HL-60/S4 (cell line): ENCODE measurements around the gene AUTS2.

ENCODE experiments used
- in situ Hi-C: fragments of 300-500 bp; cut with MboI; formaldehyde crosslinking; loops from 2 replicates; pipeline ENCODE4 v1.14.3; 2022; ENCODE audit warnings: low sequenced_read_pairs

The AUTS2 gene

DNA sequence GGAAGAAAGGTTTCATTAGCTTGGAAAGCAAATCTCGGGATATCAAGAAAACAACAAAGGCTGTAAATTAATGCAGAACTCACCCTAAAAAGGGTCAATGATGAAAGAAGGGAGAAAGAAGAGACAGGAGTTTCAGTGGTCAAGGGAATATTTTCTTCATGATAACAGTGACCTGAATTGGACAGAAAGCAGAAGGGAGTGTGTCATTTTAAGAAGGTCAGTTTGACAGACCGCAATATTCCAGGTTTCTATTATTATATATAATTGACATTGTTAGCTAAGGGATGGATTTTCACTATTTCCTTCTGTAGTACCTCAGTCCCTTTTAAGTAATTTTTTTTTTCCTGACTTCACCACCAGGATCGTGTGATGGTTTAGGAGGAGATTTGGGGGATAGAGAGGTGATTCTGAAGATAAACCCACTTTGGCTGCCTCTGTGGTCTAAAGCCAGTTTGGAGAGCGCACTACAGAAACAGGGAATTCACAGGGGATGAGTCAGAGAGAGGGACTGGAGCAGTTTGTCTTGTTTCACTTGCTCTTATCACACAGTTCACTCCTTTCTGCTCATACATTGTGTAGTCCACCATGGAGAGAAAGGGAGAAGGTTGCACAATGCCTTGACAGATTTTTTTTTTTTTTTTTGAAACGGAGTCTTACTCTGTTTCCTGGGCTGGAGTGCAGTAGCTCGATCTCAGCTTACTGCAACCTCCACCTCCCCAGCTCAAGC is 417.9 kb downstream of the AUTS2 start:
- in situ Hi-C loops: no loop called here

DNA sequence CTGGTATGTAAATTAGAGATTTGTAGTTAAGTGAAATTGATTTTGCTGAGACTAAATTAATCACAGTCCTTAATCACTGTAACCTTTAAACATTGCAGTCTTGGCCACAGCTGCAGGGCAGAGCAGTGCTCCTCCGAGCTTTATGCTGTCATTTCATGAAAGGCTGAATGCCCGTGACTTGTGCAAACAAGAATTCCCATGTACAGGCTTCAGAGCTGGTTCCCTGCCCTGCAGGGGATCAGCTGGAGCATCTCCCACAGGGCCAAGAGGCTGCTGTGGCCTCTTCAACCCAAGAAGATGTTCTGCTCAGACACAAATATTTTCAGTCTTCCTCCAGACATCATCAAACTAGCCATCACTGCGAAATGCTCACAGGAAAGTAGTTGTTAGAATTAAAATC is 419.1 kb downstream of the AUTS2 start:
- in situ Hi-C loops: no loop called here

DNA sequence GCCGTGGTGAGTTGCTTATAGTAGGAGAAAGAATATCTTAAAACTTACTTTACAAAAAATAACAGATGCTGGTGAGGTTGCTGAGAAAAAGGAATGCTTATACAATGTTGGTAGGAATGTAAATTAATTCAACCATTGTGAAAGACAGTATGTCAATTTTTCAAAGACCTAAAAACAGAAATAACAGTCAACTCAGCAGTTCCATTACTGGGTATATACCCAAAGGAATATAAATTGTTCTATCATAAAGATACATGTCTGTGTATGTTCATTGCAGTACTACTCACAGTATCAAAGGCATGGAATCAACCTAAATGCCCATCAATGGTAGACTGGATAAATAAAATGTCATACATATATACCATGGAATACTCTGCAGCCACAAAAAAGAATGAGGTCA is 420.4 kb downstream of the AUTS2 start:
- in situ Hi-C loops: no loop called here

DNA sequence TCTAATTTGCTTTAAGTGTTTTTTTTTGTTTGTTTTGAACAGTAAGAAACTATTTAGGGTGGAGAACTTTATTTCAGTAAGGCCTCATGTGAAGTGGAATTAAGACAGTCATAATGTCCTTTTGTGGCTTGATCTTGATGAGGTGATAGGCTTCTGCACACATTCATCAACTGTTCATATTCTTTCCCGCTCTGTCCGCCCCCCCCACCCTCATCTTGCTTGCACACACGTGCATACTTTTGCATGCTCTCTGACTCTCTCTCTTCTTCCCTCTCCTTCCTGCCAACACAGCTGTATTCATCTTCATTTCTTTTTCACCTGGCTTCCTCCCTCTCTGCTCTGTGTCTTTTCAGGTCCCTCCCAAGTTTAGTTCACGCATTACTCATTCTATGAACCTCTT is 429.6 kb downstream of the AUTS2 start:
- in situ Hi-C loops: no loop called here

DNA sequence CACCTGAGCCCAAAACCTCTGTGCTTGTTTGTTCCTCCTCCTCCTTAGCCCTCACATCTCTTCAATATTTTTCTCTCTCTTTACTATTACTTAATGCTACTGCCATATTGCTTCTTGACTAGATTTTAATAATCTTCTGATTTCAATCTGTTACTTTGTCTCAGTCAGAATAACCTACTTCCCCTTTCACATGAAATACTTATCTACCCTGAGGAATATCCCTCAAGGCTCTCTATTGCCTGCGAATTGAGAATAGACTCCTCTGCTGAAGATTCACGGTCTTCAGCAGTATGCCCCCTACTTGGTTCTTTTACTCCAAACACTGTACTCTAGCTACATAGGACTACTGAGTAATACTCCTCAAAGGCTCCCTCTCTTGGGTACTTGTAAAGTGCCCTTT is 430.3 kb downstream of the AUTS2 start:
- in situ Hi-C loops: no loop called here

DNA sequence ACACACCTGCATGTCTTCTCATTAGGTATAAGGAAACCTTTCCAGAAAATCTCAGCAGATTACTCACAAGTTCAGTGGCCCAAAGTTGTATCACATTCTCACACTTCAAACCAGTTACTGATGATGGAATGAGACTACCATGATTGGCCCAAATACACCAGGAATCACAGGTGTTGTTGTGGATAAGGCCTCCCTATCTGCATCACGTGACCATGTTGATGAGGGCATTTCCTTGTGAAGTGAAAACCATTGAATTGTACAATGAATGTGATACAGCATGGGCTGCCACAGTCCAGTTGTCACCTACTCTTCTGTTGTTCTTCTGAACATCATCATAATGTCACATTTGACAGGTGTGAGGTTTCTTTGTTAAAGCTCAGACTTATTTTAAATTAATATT is 431.7 kb downstream of the AUTS2 start:
- in situ Hi-C loops: no loop called here

DNA sequence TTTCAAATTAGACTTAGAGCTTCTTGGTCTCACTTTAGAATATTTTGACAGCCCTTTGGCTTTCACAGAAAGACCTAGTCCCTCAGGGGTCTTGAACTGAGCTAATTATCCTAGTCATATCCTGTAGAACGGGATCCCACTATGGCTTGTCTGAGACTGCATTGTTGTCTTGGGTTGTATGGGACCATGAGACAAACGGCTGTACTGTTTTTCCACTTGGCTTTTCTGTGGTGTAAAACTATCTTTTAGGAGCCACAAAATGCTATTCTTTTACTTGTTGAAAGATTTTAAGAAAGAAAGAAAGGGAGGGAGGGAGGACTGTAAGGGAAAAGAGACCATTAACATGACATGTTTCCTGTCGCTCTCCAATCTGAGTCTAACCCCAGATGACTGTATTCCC is 432.5 kb downstream of the AUTS2 start:
- in situ Hi-C loops: no loop called here

DNA sequence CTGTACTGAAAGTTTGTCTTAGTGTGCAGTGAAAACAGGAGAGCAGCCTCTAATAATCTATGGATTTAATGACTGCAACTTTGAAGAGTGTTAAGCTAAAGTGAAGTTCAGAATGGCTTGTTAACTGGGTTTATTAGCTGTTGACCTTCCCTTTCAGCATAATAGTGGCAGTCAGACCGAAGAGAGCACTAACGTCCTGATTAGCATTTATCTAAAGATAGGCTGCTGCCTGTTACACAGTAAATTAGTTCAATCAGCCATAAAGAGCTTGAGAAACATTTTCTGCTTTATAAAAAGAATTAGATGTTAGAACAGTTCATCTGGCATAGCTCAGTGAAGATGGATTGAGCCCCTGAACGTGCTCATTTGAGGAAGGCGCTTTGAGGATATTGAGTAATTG is 433.0 kb downstream of the AUTS2 start:
- in situ Hi-C loops: no loop called here

DNA sequence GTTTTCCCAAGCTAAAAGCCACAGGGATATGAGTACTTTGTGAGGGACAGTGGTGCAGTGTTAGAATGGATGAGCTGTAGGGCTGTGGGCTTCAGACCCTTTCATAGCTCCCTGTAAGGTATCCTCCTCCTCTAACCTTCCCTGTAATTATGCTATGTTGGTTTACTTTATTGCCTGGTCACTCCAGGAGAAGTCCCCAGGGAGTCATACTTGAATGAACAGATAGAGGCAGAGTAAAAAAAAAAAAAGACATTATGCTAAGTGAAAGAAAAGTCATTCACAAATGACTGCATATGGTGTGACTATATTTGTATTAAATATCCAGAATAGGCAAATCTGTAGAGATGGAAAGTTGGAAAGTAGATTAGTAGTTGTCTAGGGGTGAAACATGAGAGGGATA is 434.4 kb downstream of the AUTS2 start:
- in situ Hi-C loops: no loop called here

DNA sequence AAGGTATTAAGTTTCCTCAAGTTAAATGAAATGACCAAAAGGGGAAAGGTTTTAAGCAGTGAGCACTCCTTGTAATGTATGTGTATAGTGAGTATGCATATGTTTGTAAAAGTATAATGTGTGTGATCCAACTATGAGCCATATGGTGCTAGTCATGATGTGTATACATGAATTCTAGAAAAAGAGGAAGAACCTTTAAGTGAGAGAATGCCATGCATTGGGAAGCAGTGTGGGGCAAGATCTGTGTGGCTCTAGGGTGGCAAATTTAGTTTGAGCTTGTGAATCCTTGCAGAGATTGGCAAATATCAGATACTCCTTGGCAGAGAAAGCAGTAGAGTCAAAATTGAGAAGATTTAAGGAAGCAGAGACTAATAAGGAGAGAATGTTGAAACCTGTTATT is 435.0 kb downstream of the AUTS2 start:
- in situ Hi-C loops: no loop called here

DNA sequence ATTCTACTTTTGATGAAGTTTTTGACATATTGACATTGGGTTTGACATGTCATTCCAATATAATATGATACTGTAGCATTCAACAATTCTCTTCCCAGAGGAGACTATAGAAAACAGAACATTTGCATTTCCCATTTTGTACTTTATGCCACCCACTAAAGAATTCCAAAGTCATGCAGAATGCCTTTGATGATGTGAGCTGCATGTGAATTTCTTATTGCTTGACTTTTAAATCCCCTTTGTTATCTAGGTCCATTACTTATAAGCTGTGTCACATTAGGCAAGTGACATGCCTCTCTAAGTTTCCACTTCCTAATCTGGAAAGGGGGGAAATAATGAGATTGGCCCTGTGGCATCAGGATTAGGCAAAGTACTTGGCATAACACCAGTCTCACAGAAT is 436.7 kb downstream of the AUTS2 start:
- in situ Hi-C loops: no loop called here

DNA sequence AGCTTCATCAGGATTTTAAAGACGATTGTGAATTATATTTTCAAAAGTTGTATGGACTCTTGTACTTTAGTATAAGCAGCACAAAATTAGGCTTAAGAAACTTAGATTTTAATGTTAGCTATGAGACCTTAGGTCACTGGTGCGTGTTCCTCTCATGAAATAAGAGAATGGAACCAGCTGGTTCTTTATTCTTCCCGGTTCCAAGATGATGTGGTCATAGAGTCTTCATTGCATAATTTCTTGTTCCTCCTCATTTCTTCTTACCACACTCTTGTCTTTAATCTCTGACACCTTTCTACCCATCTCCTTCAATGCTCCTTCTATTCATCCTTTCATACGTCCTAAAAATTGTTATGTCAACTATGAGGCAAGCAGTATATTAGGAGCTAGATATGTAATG is 437.2 kb downstream of the AUTS2 start:
- in situ Hi-C loops: no loop called here

DNA sequence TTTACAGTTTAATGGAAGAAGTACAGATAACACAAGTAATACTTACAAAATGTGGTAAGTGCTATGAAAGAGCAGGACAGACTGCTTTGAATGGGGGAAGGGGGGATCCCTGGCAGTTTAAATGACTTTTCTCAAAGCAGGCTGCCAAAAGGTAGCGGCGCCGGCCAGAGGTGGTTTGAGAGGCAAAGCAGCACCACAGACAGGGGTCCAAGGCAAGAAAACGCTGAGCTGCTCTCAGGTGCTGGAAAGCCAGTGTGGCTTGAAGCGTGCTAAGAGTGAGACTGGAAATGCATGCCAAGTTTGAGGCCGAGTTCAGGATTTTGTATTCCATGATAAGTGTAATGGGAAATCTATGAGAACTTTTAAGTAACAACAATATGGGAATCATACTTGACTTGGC is 437.7 kb downstream of the AUTS2 start:
- in situ Hi-C loops: no loop called here

DNA sequence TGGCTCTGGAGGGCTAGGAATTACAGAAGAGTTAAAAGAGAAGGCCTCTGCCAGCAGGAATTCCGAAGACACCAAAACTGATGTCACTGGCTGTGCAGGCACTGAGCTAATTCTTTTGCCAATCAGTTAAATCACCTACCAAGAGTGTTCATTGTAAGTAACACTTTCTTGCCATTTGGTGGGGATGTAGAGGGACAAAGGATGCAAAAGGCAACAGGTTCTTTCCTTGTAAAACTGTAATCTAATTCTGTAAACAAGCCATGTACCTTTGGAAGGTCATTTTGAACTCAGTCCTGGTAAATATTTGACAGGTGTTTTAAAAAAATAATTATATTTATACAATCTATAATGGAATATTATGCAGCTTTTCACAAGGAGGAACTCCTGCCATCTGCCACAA is 438.4 kb downstream of the AUTS2 start:
- in situ Hi-C loops: no loop called here

DNA sequence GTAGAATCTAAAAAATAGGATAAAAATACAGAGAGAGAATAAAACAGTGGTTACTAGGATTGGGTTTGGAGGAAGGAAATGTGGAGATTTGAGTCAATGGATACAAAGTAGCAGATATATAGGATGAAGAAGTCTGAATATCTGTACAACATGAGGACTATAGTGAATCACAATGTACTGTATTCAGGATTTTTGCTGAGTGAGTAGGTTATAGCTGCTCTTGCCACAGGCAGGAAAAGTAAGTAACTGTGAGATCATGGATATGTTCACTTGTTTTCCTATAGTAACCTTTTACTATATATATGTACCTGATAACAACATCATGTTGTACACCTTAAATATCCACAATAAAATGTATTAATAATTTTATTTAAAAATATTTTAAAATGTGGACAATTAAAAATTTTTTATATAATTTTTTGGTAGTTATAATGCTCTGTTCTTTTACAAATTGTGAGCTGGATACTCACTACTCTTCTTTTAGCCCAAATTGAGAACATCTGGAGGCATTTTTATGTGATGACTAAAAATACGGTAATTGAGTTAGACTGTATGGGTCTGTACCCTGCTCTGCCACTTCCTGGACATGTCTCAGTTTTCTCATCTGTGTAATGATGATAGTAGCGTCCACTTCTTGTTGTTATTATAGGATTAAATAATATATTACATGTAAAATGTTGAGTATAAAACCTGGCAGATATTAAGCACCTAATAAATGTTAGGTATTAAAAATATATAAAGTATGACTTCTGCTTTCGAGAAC is 439.1 kb downstream of the AUTS2 start:
- in situ Hi-C loops: no loop called here

DNA sequence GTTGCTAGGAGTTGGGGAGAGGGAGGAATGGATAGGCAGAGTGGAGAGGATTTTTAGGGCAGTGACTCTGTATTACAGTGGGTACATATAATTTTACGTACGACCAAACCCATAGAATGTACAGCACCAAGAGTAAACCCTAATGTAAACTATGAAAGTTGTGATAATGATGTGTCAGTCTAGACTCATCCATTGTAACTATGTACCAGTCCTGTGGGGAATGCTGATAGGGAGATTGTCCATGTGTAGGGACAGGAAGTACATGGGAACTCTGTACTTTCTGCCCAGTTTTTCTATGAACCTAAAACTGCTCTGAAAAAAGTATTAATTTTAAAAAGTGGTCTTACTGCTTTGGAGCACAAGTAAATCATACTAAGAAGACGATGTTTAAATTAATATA is 441.8 kb downstream of the AUTS2 start:
- in situ Hi-C loops: no loop called here

DNA sequence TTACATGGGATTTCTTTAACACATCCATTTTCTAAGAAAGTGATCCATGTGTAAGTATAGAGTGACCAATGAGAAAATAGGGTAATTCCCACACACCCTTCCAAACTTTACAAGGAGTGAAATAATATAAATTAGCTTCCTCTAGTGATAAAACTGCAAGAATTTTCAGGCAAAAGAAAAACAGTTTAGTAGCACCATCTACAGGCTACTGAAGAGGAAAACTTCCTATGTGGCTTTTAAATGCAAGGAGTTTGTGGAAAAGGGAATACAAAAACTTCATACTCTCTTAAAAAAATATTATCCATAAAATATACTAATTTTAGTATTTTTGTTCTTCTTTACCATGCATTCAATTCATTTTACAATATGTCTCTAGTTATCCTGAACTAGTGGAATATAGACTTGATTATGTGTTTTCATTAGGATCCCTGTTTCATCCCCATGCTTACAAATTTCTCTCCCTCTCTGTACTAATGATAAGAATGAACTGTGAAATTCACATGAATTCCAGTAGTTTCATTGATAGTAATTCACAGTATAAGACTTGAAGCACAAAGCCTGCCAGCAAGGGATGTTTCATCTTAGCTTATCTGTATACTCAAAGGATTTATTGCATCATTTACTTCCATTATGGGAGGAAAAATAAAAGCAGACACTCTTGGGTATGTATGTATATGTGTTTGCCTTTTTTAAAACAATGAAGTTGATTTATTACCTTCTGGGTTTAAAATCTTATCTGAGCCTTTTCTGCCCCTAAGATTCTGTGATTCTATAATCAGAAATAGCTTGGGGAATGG is 442.9 kb downstream of the AUTS2 start:
- in situ Hi-C loops: no loop called here

DNA sequence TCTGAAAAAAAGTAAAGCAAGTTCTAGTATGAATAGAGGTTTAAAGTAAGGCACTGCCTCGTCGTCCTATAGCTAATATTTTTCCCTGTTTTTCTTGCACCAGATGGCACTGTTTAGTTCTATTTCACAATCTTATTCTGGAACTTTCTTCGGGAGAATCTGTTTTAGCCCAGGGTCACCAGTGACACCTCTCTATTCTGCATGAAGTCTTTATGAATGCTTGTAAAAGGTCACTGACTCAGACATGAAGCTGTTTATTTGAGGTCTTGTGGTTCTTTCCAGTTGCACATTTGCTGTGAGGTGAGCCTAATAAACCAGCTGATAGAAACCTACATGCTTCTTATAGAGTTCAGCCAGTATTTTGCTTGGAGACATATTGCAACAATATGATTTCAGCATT is 444.3 kb downstream of the AUTS2 start:
- in situ Hi-C loops: no loop called here

DNA sequence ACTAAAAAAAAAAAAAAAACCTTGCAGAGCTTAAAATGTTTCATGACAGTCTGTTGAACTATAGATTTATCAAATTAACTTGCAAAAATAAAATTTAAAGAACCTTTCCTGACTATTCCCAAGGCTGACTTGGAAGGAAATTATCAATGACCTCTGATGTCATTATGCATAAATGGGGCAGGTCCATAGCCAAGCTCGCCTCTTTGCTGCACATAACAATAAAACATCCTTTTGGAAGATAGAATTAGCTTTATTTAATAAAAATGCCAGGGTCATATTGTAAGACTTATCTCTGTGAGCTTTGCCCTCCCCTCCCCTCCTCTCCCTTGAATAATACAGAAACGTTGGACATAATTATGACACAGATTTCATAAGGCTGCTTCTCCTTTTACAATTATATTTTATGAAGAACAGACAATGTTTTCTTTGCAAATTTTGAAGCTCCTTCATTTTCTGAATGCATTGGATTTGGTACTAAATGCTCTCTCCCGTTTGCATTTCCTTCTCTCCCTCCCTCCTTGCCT is 444.8 kb downstream of the AUTS2 start:
- in situ Hi-C loops: no loop called here

DNA sequence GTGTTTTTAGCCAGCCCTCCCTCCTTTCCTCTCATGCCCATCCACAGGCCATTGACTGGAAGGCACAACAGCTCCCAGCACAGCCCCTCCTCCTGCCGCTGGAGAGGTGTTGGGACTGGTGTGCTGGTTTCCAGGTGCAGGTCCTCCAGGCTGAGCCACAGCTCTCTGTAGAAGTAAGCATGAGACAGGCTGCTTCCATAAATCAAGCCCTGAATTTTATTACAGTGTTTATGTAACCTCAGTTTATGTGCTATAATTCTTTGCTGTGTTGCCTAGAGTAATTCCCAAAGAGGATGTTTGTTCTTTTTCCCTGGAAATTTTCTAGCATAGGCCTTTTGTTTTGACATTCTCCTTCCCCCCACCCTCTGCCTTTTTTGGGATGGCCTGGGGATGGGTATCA is 445.8 kb downstream of the AUTS2 start:
- in situ Hi-C loops: no loop called here

DNA sequence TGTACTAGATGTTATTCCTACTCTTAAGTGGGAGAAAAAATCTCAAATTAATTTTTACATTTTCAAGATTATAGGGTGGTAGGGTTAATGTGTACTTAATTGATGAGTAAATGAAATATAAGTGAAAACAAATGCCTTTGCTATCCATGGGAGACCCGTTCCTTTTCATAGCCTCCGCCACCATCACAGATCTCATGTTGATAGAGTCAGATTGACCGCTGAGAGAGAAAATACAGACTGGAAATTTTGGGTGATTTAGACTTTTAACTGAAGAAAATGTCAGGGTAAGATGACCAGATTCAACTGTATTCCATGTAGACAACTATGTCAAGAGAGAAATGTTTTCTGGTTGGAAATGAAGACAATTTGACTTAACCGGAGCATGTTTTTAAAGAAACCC is 446.2 kb downstream of the AUTS2 start:
- in situ Hi-C loops: no loop called here

DNA sequence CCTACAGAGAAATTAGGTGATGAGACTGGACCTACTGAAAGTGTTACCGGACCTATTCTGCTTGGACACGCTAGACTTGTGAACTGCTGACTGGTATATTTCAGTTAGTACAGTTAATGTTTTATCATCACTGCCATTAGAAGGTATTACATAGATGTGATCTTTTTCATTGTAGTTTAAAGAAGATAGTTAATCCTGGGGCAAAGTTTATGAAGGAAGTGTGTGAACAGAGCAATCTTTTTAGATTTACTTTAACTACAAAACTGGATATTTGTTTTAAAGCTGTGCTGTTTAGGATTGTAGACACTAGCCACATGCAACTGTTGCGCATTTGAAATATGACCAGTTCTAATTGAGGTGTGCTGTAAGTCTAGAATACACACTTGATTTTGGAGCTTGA is 446.7 kb downstream of the AUTS2 start:
- in situ Hi-C loops: no loop called here
